Measurements from ENCODE around the gene YIF1A.

DNA sequence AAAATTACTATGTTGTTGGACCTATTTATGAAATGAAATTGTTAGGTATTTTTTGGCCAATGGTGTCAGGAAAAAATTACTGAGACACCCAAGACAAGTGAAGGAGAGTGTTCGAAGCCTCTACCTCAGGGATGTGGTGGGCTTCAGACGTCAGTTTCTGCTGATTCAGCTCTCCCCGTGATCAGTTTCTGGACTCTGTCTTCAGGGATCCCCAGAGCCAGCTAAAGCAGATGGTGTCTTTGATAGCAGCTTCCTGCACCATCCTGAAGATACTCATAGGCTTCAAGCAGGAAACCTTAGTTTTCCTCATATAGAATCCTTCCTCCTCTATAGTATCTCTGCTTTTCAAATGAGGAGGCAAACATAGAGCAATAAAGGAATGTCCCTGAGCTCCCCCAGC, 20.5 kb upstream of the YIF1A start:
- TF ChIP-seq POLR2A (IDR thresholded peaks at IDR 0.05) (no peak), POLR2AphosphoS5 (IDR thresholded peaks at IDR 0.05) (no peak)
- TF ChIP-seq, protein P1, sequence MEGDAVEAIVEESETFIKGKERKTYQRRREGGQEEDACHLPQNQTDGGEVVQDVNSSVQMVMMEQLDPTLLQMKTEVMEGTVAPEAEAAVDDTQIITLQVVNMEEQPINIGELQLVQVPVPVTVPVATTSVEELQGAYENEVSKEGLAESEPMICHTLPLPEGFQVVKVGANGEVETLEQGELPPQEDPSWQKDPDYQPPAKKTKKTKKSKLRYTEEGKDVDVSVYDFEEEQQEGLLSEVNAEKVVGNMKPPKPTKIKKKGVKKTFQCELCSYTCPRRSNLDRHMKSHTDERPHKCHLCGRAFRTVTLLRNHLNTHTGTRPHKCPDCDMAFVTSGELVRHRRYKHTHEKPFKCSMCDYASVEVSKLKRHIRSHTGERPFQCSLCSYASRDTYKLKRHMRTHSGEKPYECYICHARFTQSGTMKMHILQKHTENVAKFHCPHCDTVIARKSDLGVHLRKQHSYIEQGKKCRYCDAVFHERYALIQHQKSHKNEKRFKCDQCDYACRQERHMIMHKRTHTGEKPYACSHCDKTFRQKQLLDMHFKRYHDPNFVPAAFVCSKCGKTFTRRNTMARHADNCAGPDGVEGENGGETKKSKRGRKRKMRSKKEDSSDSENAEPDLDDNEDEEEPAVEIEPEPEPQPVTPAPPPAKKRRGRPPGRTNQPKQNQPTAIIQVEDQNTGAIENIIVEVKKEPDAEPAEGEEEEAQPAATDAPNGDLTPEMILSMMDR (IDR thresholded peaks at IDR 0.05), result no peak
